ENCODE results near the gene TCF23. TPM values are rescaled to one million over a fixed set of nuclear protein-coding genes. Genes with fewer than 3 reads are reported as not detected.
"Not testable (repeated sequence)": the region's sequence is repeated elsewhere in the genome, so short reads cannot be mapped to it uniquely, and the experiment has no call there.

Gene TCF23
- total RNA-seq (0.14 TPM), polyA plus RNA-seq (0.05 TPM)
- long read RNA-seq, donor 1: 0 reads
- long read RNA-seq, donor 2: 0 reads
- long read RNA-seq, donor 3: 0 reads
- long read RNA-seq, donor 4: 0 reads
- long read RNA-seq, donor 5: 0 reads
- long read RNA-seq, donor 6: 0 reads
- long read RNA-seq, donor 7: 0 reads
- long read RNA-seq, donor 8: 0 reads
- long read RNA-seq, donor 9: 0 reads
- long read RNA-seq, donor 10: 0 reads

DNA sequence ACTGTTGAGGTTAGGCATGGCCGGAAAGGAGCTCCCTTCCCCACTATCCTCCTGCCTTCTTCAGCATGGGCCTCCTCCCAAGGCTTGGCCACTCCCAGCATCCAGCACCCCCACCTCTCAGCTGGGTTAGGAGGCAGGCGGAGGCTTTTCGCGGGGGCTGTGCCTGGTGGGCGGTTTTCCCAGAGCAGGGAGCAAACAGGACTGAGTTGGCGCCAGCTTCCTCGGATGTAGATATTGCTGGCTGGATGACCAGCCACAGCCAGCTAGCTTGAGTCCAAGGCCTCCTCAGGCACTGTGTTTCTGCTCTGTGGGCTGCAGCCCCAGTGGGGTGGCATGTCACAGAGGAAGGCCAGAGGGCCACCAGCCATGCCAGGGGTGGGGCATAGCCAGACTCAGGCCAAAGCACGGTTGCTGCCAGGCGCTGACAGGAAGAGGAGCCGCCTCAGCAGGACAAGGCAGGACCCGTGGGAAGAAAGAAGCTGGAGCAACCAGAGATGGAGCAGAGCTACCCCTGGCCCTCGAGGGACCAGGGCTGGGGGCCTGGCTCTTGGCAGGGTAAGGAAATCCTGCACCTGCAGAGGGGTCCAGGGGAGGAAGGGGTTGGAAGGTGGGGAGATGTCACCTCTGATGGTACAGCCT lies at the start of gene TCF23:
Gene TCF23 (plus strand): TSS at position 204 of the 639 bp plus-strand sequence. CDS start 130 bp downstream, at position 334.
- 92% methylated on average over 12 of the region's 12 CpGs for WGBS
- Histone ChIP-seq H3K4me1 (ENCODE audit: control insufficient read depth in 2 of 2, insufficient read depth in 2 of 2, low read length in 2 of 2) (no peaks in the 10 kb centered on the region), H3K9me3 (ENCODE audit: control insufficient read depth in 2 of 2, insufficient read depth in 1 of 2, low read length in 1 of 2) (no peaks in the 10 kb centered on the region), H3K27me3 (ENCODE audit: control insufficient read depth in 2 of 2, insufficient read depth in 1 of 2, low read length in 1 of 2) (peaks cover 0 to 7% of the 10 kb centered on the region in 2 donors), H3K4me3 (ENCODE audit: low read length in 2 of 2) (no peak within 1 kb of the TSS), H3K27ac (ENCODE audit: low read depth in 1 of 2, low read length in 1 of 2) (no peak within 1 kb of the TSS), H3K36me3 (ENCODE audit: control insufficient read depth in 2 of 2, insufficient read depth in 2 of 2, low read length in 1 of 2) (no peaks in the 10 kb centered on the region)
- no peak for DNase-seq (ENCODE audit: low read depth in 6 of 9, low spot score in 9 of 9)

DNA sequence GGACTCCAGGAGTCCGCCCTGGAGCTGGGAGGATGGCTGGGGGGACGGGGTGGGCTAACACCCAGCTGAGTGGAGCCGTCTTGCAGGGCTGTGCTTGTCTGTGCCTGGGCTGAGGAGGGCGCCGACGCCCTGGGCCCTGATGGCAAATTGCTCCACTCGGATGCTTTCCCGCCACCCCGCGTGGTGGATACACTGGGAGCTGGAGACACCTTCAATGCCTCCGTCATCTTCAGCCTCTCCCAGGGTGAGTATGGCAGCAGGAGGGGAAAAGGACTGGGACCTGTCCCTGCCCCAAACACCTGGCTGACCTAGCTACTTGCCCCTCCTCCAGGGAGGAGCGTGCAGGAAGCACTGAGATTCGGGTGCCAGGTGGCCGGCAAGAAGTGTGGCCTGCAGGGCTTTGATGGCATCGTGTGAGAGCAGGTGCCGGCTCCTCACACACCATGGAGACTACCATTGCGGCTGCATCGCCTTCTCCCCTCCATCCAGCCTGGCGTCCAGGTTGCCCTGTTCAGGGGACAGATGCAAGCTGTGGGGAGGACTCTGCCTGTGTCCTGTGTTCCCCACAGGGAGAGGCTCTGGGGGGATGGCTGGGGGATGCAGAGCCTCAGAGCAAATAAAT lies 49.4 kb upstream of the TCF23 start:
- no peak overlapping the region for H3K4me3 ChIP-seq (ENCODE audit: low read length in 2 of 2)
- no peaks in the 10 kb centered on the region for H3K9me3 ChIP-seq (ENCODE audit: control insufficient read depth in 2 of 2, insufficient read depth in 1 of 2, low read length in 1 of 2)
- no peak overlapping the region for H3K27ac ChIP-seq (ENCODE audit: low read depth in 1 of 2, low read length in 1 of 2)
- no peak for DNase-seq (ENCODE audit: low read depth in 6 of 9, low spot score in 9 of 9)
- H3K27me3 ChIP-seq (ENCODE audit: control insufficient read depth in 2 of 2, insufficient read depth in 1 of 2, low read length in 1 of 2): peaks cover 0 to 4% of the 10 kb centered on the region in 2 donors
- H3K36me3 ChIP-seq (ENCODE audit: control insufficient read depth in 2 of 2, insufficient read depth in 2 of 2, low read length in 1 of 2): no peaks in the 10 kb centered on the region
- 96% methylated on average over 19 of the region's 19 CpGs for WGBS
- H3K4me1 ChIP-seq (ENCODE audit: control insufficient read depth in 2 of 2, insufficient read depth in 2 of 2, low read length in 2 of 2): peaks cover 4 to 11% of the 10 kb centered on the region in 2 donors

DNA sequence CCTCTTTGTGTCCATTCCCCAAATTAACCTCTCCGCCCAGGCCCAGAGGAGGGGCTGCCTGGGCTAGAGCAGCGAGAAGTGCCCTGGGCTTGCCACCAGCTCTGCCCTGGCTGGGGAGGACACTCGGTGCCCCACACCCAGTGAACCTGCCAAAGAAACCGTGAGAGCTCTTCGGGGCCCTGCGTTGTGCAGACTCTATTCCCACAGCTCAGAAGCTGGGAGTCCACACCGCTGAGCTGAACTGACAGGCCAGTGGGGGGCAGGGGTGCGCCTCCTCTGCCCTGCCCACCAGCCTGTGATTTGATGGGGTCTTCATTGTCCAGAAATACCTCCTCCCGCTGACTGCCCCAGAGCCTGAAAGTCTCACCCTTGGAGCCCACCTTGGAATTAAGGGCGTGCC lies 48.8 kb upstream of the TCF23 start:
- no peak for DNase-seq (ENCODE audit: low read depth in 6 of 9, low spot score in 9 of 9)
- peaks cover 4 to 11% of the 10 kb centered on the region in 2 donors for H3K4me1 ChIP-seq (ENCODE audit: control insufficient read depth in 2 of 2, insufficient read depth in 2 of 2, low read length in 2 of 2)
- H3K4me3 ChIP-seq (ENCODE audit: low read length in 2 of 2): no peak overlapping the region
- H3K27me3 ChIP-seq (ENCODE audit: control insufficient read depth in 2 of 2, insufficient read depth in 1 of 2, low read length in 1 of 2): peaks cover 0 to 4% of the 10 kb centered on the region in 2 donors
- H3K27ac ChIP-seq (ENCODE audit: low read depth in 1 of 2, low read length in 1 of 2): no peak overlapping the region
- H3K36me3 ChIP-seq (ENCODE audit: control insufficient read depth in 2 of 2, insufficient read depth in 2 of 2, low read length in 1 of 2): no peaks in the 10 kb centered on the region
- no peaks in the 10 kb centered on the region for H3K9me3 ChIP-seq (ENCODE audit: control insufficient read depth in 2 of 2, insufficient read depth in 1 of 2, low read length in 1 of 2)
- 96% methylated on average over 10 of the region's 10 CpGs for WGBS

DNA sequence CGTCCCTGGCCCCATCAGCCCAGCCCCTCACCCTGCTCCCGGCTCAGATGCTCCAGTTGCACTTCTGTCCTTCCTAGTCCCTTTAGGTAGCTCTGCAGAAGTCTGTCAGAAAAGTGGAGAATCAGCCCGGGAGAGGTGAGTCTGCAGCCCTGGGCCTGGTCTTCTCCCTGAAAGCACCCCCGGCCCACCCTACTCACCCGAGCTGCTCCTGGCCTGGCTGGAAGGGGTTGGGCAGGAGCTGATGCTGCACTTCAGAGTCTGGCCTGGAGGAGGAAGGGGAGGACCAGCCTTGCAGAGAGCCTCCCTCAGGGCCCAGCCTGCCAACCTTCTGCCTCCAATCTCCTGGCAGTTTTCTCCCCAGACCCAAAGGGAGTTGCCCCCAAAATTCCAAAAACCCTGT lies 46.5 kb upstream of the TCF23 start:
- WGBS: 94% methylated on average over 5 of the region's 5 CpGs
- Histone ChIP-seq H3K4me3 (ENCODE audit: low read length in 2 of 2) (no peak overlapping the region), H3K4me1 (ENCODE audit: control insufficient read depth in 2 of 2, insufficient read depth in 2 of 2, low read length in 2 of 2) (no peaks in the 10 kb centered on the region), H3K27ac (ENCODE audit: low read depth in 1 of 2, low read length in 1 of 2) (no peak overlapping the region), H3K27me3 (ENCODE audit: control insufficient read depth in 2 of 2, insufficient read depth in 1 of 2, low read length in 1 of 2) (peaks cover 0 to 4% of the 10 kb centered on the region in 2 donors), H3K36me3 (ENCODE audit: control insufficient read depth in 2 of 2, insufficient read depth in 2 of 2, low read length in 1 of 2) (no peaks in the 10 kb centered on the region), H3K9me3 (ENCODE audit: control insufficient read depth in 2 of 2, insufficient read depth in 1 of 2, low read length in 1 of 2) (no peaks in the 10 kb centered on the region)
- no peak for DNase-seq (ENCODE audit: low read depth in 6 of 9, low spot score in 9 of 9)

DNA sequence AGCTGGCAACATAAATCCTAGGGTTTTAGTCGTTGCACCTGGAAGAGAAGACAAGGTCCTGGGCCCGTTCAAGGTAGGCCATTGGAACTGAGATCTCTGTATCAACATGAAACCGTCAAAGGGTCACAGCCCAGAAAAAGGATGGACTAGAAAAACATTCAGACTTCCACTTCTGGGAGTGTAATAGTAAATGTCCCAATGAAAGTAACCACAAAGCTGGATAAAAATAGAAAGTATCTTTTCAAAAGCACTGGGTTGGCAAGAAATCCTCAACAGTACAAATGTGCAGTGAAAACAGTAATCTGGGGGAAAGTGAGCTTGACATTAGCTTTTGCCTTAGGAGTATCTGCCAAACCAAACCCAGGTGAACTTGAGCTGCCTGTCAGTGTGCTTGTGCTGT lies 42.8 kb upstream of the TCF23 start:
- Histone ChIP-seq H3K27ac (ENCODE audit: low read depth in 1 of 2, low read length in 1 of 2) (no peak overlapping the region), H3K4me3 (ENCODE audit: low read length in 2 of 2) (no peak overlapping the region), H3K36me3 (ENCODE audit: control insufficient read depth in 2 of 2, insufficient read depth in 2 of 2, low read length in 1 of 2) (no peaks in the 10 kb centered on the region), H3K9me3 (ENCODE audit: control insufficient read depth in 2 of 2, insufficient read depth in 1 of 2, low read length in 1 of 2) (no peaks in the 10 kb centered on the region), H3K27me3 (ENCODE audit: control insufficient read depth in 2 of 2, insufficient read depth in 1 of 2, low read length in 1 of 2) (peaks cover 0 to 9% of the 10 kb centered on the region in 2 donors), H3K4me1 (ENCODE audit: control insufficient read depth in 2 of 2, insufficient read depth in 2 of 2, low read length in 2 of 2) (no peaks in the 10 kb centered on the region)
- DNase-seq (ENCODE audit: low read depth in 6 of 9, low spot score in 9 of 9): no peak
- WGBS: 89% methylated on average over 3 of the region's 3 CpGs

DNA sequence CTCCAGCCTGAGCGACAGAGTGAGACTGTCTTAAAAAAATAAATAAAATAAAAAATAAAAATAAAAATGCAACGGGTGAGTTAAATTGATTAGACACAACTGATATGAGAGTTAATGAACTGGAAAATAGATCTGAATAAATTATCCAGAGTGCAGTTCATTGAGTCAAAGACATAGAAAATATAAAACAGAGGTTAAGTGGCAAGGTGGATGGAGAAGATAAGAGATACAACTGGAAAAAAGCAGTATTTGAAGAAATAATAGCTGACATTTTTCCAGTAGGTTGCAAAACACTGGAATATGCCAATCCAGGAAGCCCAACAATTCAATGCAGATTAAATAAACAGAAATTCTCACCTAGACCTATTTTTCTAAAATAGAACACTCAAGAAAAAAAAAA lies 40.6 kb upstream of the TCF23 start:
- no peaks in the 10 kb centered on the region for H3K4me1 ChIP-seq (ENCODE audit: control insufficient read depth in 2 of 2, insufficient read depth in 2 of 2, low read length in 2 of 2)
- no peaks in the 10 kb centered on the region for H3K9me3 ChIP-seq (ENCODE audit: control insufficient read depth in 2 of 2, insufficient read depth in 1 of 2, low read length in 1 of 2)
- no peaks in the 10 kb centered on the region for H3K36me3 ChIP-seq (ENCODE audit: control insufficient read depth in 2 of 2, insufficient read depth in 2 of 2, low read length in 1 of 2)
- H3K27ac ChIP-seq (ENCODE audit: low read depth in 1 of 2, low read length in 1 of 2): no peak overlapping the region
- H3K4me3 ChIP-seq (ENCODE audit: low read length in 2 of 2): no peak overlapping the region
- 98% methylated on average over 2 of the region's 2 CpGs for WGBS
- no peak for DNase-seq (ENCODE audit: low read depth in 6 of 9, low spot score in 9 of 9)
- H3K27me3 ChIP-seq (ENCODE audit: control insufficient read depth in 2 of 2, insufficient read depth in 1 of 2, low read length in 1 of 2): peaks cover 0 to 5% of the 10 kb centered on the region in 2 donors

DNA sequence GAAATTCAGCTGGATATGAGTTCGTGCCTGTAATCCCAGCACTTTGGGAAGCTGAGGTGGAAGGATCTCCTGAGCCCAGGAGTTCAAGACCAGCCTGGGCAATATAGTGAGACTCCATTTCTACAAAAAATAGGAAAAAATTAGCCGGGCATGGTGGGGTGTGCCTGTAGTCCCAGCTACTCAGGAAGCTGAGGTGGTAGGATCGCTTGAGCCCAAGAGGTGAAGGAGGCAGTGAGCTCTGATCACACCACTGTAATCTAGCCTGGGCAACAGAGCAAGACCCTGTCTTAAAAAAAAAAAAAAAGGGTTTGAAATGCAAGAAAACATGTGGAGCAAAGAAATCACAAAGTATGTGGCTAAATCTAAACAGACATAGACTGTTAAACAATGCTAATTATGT lies 39.7 kb upstream of the TCF23 start:
- H3K4me3 ChIP-seq (ENCODE audit: low read length in 2 of 2): no peak overlapping the region
- no peaks in the 10 kb centered on the region for H3K36me3 ChIP-seq (ENCODE audit: control insufficient read depth in 2 of 2, insufficient read depth in 2 of 2, low read length in 1 of 2)
- no peaks in the 10 kb centered on the region for H3K4me1 ChIP-seq (ENCODE audit: control insufficient read depth in 2 of 2, insufficient read depth in 2 of 2, low read length in 2 of 2)
- WGBS: 95% methylated on average over 3 of the region's 3 CpGs
- no peak for DNase-seq (ENCODE audit: low read depth in 6 of 9, low spot score in 9 of 9)
- no peak overlapping the region for H3K27ac ChIP-seq (ENCODE audit: low read depth in 1 of 2, low read length in 1 of 2)
- H3K27me3 ChIP-seq (ENCODE audit: control insufficient read depth in 2 of 2, insufficient read depth in 1 of 2, low read length in 1 of 2): peaks cover 0 to 8% of the 10 kb centered on the region in 2 donors
- no peaks in the 10 kb centered on the region for H3K9me3 ChIP-seq (ENCODE audit: control insufficient read depth in 2 of 2, insufficient read depth in 1 of 2, low read length in 1 of 2)

DNA sequence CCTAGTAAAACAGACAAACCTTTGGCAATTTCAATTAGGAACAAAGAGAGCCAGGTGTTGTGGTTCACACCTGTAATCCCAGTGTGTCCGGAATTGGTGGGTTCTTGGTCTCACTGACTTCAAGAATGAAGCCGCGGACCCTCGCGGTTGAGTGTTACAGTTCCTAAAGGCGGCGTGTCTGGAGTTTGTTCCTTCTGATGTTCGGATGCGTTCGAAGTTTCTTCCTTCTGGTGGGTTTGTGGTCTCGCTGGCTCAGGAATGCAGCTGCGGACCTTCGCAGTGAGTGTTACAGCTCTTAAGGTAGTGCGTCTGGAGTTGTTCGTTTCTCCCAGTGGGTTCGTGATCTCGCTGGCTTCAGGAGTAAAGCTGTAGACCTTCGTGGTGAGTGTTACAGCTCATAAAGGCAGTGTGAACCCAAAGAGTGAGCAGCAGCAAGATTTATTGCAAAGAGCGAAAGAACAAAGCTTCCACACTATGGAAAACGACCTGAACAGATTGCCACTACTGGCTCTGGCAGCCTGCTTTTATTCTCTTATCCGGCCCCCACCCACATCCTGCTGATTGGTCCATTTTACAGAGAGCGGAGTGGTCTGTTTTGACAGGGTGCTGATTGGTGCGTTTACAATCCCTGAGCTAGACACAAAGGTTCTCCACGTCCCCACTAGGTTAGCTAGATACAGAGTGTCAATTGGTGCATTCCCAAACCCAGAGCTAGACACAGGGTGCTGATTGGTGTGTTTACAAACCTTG lies 38.0 kb upstream of the TCF23 start:
- not testable (repeated sequence) for H3K4me1 ChIP-seq (ENCODE audit: control insufficient read depth in 2 of 2, insufficient read depth in 2 of 2, low read length in 2 of 2); H3K4me3 ChIP-seq (ENCODE audit: low read length in 2 of 2); H3K27ac ChIP-seq (ENCODE audit: low read depth in 1 of 2, low read length in 1 of 2); H3K36me3 ChIP-seq (ENCODE audit: control insufficient read depth in 2 of 2, insufficient read depth in 2 of 2, low read length in 1 of 2); DNase-seq (ENCODE audit: low read depth in 6 of 9, low spot score in 9 of 9); H3K9me3 ChIP-seq (ENCODE audit: control insufficient read depth in 2 of 2, insufficient read depth in 1 of 2, low read length in 1 of 2)
- WGBS: 79% methylated on average over 24 of the region's 24 CpGs
- H3K27me3 ChIP-seq (ENCODE audit: control insufficient read depth in 2 of 2, insufficient read depth in 1 of 2, low read length in 1 of 2): peaks cover 0 to 15% of the 10 kb centered on the region in 2 donors

Measured in thymus (tissue), 14 donors.